Left ventricle myocardium inferior (tissue), 1 donor: ENCODE measurements around the gene MRFAP1L1. TPM values are rescaled to one million over a fixed set of nuclear protein-coding genes. Genes with fewer than 3 reads are reported as not detected.
"Not testable (repeated sequence)": the region's sequence is repeated elsewhere in the genome, so short reads cannot be mapped to it uniquely, and the experiment has no call there.

Experiments used
- DNase-seq: peaks from one replicate; pipeline ENCODE4 v3.0.0-alpha.2; 2020
- H3K27ac ChIP-seq: fragments of 200-600 bp; replicated peaks from 2 replicates; pipeline ENCODE4 v1.8.0; 2021
- H3K27me3 ChIP-seq: fragments of 200-600 bp; 2 replicates; pipeline ENCODE4 v1.8.0; 2021; ENCODE audit warnings: low read depth
- H3K36me3 ChIP-seq: fragments of 200-600 bp; 2 replicates; pipeline ENCODE4 v1.8.0; 2021
- H3K4me1 ChIP-seq: fragments of 200-600 bp; 2 replicates; pipeline ENCODE4 v1.8.0; 2021
- H3K4me3 ChIP-seq: fragments of 200-600 bp; 2 replicates; pipeline ENCODE4 v1.8.0; 2021; ENCODE audit warnings: mild to moderate bottlenecking, moderate library complexity
- H3K9me3 ChIP-seq: fragments of 200-600 bp; replicated peaks from 2 replicates; pipeline ENCODE4 v1.8.0; 2021
- intact Hi-C: fragments of 100-400 bp; cut with micrococcal nuclease; formaldehyde crosslinking; loops from one replicate; pipeline ENCODE4 v1.11.0; 2022
- total RNA-seq: library from RNA; stranded (reverse); fragmentation: NEBNext Ultra II Directional; extraction: Animal tissue kit (Norgen Biotek cat#: 25700); gene quantifications from one replicate; pipeline ENCODE4 v1.2.1, GENCODE V29; 2021
- TF ChIP-seq, protein P1 (sequence below): fragments of 200-600 bp; IDR thresholded peaks from 2 replicates; pipeline ENCODE4 v1.8.0; 2021; ENCODE audit warnings: antibody characterized with exemption, mild to moderate bottlenecking, borderline replicate concordance
- donor health status: DM: no; HTN: yes; CAD: no; lungs with severe emphysema.

Gene MRFAP1L1
- total RNA-seq, 1 donor from 2014 or later: 41.5 TPM

DNA sequence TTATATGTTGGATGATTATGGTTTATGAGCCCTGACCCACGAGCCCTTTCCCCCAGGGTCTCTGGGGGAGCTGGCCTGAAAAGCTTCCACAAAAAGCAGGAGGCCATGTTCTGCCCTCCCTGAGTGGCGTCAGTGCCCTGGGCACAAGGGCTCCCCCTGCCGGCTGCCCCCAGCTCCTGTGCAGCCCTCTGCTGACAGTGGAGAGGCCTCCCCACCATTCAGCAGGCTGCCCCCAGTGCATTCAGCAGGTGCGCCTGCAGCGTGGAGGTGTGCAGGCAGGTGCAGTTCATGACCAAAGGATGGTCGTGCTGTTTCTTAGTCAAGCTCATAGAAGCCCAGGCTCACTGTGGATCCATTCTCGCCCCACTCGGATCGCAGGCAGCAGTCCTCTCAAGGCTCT is 28.5 kb downstream of the MRFAP1L1 start:
- H3K4me3 ChIP-seq: no peak overlapping the region

DNA sequence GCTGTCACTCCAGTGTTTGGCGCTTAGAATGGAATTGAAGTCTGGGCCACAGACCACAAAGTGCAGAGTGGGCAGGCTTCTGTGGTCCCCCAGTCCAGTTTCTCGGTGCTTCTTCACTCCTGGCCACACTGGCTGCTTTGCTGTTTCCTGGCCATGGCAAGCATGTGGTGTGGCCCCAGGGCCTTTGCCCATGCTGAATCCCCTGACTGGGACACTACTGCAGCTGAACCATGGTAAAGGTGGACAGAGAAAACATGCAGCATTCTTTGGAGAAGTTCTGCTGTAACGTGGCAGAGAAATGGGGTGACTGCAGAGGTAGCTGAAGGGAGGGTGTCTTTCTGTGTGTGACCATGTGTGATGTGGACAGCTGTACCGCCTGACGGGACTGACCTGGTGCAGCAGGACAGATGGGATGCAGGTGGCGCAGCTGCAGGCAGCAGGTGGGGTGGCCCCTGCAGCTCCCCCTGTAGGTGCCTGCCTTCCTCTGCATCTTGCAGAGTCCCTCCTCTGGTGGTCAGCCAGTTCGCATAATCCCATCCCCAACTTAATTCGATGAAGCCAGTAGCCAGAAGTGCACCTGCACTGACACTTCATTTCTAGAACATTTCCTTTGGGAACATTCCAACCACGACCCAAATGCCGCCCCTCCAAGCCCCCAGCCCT is 29.2 kb downstream of the MRFAP1L1 start:
- H3K4me3 ChIP-seq: no peak overlapping the region
- H3K27ac ChIP-seq: no peak overlapping the region
- TF ChIP-seq, protein P1, sequence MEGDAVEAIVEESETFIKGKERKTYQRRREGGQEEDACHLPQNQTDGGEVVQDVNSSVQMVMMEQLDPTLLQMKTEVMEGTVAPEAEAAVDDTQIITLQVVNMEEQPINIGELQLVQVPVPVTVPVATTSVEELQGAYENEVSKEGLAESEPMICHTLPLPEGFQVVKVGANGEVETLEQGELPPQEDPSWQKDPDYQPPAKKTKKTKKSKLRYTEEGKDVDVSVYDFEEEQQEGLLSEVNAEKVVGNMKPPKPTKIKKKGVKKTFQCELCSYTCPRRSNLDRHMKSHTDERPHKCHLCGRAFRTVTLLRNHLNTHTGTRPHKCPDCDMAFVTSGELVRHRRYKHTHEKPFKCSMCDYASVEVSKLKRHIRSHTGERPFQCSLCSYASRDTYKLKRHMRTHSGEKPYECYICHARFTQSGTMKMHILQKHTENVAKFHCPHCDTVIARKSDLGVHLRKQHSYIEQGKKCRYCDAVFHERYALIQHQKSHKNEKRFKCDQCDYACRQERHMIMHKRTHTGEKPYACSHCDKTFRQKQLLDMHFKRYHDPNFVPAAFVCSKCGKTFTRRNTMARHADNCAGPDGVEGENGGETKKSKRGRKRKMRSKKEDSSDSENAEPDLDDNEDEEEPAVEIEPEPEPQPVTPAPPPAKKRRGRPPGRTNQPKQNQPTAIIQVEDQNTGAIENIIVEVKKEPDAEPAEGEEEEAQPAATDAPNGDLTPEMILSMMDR: no peak
- DNase-seq: no peak
- peaks cover 24% of the 10 kb centered on the region for H3K4me1 ChIP-seq
- peaks cover 10% of the 10 kb centered on the region for H3K36me3 ChIP-seq
- H3K27me3 ChIP-seq: no peaks in the 10 kb centered on the region
- intact Hi-C loops: no loop called here
- no peaks in the 10 kb centered on the region for H3K9me3 ChIP-seq

More for the DNA sequence above, 28.5 kb downstream of the MRFAP1L1 start:
- intact Hi-C loops: no loop called here
- peaks cover 17% of the 10 kb centered on the region for H3K4me1 ChIP-seq
- no peaks in the 10 kb centered on the region for H3K27me3 ChIP-seq
- H3K36me3 ChIP-seq: peaks cover 6% of the 10 kb centered on the region
- no peaks in the 10 kb centered on the region for H3K9me3 ChIP-seq
- TF ChIP-seq, protein P1: no peak
- H3K27ac ChIP-seq: no peak overlapping the region
- no peak for DNase-seq

DNA sequence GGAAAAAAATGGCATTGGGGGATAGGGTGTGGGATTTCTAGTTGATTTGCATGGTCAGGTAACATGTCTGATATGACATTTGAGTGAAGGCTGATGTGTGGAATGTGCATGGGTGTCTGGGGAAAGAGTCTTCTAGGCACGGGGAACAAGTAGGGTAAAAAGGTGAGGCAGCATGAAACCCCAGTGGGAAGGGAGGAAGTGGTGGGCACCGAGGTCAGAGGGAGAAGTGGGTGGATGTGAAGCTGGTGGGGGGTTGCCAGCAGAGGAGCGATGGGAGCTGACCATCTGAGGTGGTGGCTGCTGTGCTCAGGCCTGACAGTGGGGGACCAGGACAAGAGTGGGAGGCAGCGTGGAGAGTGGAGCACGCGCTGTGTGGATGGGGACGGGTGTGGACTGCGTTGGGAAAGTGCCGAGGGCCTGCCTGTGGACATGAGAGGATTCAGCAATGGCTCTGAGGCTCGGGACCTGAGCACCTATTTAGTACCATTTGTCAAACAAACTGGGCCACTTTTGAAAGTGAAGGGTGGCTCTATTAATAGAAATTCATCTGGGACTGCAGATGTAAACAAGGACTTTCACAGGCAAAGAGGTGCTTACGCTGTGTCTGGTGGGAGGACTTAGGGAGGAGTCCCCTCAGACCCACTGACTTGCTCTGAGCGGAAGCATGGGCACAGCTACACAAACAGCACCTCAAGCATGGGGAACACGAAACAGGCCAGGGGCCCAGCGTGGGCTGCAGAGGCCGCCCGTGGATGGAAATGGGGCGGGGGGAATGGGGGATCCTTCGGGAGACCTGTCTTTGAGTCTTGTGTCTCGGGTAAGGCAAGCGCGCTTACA is 32.7 kb downstream of the MRFAP1L1 start:
- Histone ChIP-seq H3K27ac (no peak overlapping the region), H3K9me3 (no peaks in the 10 kb centered on the region), H3K36me3 (peaks cover 12% of the 10 kb centered on the region), H3K4me3 (peak overlapping the region; percentile 23), H3K27me3 (no peaks in the 10 kb centered on the region), H3K4me1 (peaks cover 42% of the 10 kb centered on the region)
- intact Hi-C loops: no loop called here
- no peak for DNase-seq
- TF ChIP-seq, protein P1: no peak

DNA sequence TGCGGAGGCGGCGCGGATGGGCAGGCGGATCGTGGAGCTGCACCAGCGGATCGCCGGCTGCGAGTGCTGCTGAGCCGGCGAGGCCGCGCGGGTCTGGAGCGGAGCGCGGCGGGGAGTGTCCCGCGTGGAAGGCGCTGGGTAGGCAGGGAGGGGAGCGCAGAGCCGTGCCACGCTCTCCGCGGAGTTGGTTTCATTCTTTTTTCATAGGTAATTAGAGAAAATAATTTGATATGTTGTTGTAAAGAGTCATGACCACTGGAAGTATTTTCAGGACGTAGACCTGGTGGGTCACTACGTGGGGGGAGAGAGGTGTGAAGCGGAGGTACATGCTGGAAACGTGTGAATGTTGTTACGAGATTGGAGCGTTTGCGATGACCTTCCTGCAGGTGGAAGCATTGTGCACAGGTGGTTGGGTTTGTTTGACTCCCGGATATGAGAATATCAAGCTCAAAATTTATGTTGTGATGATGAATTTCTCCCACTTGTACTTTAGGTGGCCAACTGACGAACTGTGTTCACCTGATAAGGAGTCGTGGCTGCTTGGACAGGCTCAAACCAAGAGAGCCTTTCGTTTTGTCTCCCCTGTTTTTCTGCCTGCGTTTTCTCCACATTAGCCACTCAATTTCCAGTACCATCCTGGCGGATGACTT is 35.0 kb downstream of the MRFAP1L1 start:
- H3K9me3 ChIP-seq: no peaks in the 10 kb centered on the region
- peaks cover 42% of the 10 kb centered on the region for H3K4me1 ChIP-seq
- TF ChIP-seq, protein P1: peak; percentile 27
- intact Hi-C loops: no loop called here
- peak overlapping the region; percentile 74 for H3K4me3 ChIP-seq
- peak overlapping the region; percentile 95 for H3K27ac ChIP-seq
- peaks cover 18% of the 10 kb centered on the region for H3K36me3 ChIP-seq
- no peaks in the 10 kb centered on the region for H3K27me3 ChIP-seq
- DNase-seq: no peak

DNA sequence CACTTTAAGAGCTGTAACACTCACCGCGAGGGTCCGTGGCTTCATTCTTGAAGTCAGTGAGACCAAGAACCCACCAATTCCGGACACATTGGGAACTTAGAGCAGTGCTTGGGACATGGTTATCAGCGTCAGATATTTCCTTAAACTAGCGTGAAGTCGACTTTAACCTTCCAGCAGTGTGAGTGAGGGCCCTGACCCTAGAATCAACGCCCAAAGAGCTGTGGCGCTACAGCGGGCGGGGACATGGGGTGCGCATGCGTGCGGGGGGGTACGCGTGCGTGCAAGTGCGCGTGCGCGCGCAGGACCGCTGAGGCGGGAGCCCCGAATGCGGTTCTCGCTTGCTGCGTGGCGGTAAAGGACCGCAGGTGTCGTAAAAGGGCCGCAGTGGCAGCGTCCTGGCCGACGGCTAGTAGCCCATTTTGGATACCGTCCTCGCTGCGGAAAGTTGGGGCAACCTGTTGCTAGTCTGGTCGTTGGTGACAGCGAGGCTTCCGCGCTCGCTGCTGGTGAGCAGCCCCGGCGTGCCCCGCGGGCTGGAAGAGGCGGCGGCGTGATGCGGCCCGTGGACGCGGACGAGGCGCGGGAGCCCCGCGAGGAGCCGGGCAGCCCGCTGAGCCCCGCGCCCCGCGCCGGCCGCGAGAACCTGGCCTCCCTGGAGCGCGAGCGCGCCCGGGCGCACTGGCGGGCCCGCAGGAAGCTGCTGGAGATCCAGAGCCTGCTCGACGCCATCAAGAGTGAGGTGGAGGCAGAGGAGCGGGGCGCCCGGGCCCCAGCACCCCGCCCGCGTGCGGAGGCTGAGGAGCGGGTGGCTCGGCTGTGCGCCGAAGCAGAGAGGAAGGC is 35.8 kb downstream of the MRFAP1L1 start:
- H3K4me3 ChIP-seq: peak overlapping the region; percentile 74
- no peaks in the 10 kb centered on the region for H3K27me3 ChIP-seq
- intact Hi-C loops: no loop called here
- peaks cover 18% of the 10 kb centered on the region for H3K36me3 ChIP-seq
- H3K27ac ChIP-seq: peak overlapping the region; percentile 95
- TF ChIP-seq, protein P1: peak; percentile 5
- no peaks in the 10 kb centered on the region for H3K9me3 ChIP-seq
- DNase-seq: peak; percentile 94
- peaks cover 42% of the 10 kb centered on the region for H3K4me1 ChIP-seq

DNA sequence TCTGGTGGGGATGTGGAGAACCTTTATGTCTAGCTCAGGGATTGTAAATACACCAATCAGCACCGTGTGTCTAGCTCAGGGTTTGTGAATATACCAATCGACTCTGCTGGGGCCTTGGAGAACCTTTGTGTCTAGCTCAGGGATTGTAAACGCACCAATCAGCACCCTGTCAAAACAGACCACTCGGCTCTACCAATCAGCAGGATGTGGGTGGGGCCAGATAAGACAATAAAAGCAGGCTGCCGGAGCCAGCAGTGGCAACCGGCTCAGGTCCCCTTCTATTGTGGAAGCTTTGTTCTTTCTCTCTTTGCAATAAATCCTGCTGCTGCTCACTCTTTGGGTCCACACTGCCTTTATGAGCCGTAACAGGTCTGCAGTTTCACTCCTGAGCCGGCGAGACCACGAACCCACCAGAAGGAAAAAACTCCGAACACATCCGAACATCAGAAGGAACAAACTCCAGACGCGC is 36.4 kb downstream of the MRFAP1L1 start:
- H3K4me3 ChIP-seq: peak overlapping the region; percentile 74
- not testable (repeated sequence) for DNase-seq, H3K9me3 ChIP-seq

DNA sequence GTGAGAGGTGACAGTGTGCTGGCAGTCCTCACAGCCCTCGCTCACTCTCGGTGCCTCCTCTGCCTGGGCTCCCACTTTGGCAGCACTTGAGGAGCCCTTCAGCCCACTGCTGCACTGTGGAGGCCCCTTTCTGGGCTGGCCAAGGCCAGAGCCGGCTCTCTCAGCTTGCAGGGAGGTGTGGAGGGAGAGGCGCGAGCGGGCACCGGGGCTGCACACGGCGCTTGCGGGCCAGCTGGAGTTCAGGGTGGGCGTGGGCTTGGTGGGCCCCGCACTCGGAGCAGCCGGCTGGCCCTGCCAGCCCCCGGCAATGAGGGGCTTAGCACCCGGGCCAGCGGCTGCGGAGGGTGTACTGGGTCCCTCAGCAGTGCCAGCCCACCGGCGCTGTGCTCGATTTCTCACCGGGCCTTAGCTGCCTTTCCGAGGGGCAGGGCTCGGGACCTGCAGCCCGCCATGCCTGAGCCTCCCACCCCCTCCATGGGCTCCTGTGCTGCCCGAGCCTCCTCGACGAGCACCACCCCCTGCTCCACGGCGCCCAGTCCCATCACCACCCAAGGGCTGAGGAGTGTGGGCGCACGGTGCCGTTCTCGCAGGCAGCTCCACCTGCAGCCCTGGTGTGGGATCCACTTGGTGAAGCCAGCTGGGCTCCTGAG is 37.0 kb downstream of the MRFAP1L1 start:
- Histone ChIP-seq H3K4me3 (peak overlapping the region; percentile 74), H3K36me3 (peaks cover 18% of the 10 kb centered on the region), H3K4me1 (peaks cover 40% of the 10 kb centered on the region), H3K27ac (peak overlapping the region; percentile 95)
- H3K27me3 ChIP-seq, intact Hi-C loops, H3K9me3 ChIP-seq, DNase-seq: not testable (repeated sequence)

More for the DNA sequence above, 36.4 kb downstream of the MRFAP1L1 start:
- H3K4me1 ChIP-seq: peaks cover 42% of the 10 kb centered on the region
- H3K36me3 ChIP-seq: peaks cover 18% of the 10 kb centered on the region
- intact Hi-C loops, H3K27me3 ChIP-seq: not testable (repeated sequence)
- H3K27ac ChIP-seq: peak overlapping the region; percentile 95
